NCI-H2029 (cell line): ENCODE measurements around the gene LPP.

Source experiments
- DNase-seq: peaks from one replicate; lab custom pipeline; 2025; lab: John Stamatoyannopoulos, UW

Gene LPP

DNA sequence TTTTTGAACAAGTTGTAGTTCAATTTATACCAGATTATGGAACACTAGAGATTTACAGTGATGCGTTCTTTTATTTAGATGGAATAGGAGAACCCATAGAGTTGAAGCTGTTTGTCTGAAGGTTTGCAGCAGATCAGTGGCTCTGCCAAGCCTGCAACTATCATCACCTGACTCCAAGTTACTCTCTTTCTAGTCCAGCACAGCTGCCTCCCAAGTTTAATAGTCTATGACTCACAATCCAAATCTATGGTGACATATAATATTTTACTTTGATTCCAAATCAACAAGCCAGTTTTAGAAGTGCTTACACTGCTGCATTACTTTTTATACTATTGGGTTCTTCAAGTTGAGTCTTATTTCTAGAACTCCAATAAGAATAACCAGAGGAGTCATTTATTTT lies 400.4 kb downstream of the LPP start:
- DNase-seq = no peak

DNA sequence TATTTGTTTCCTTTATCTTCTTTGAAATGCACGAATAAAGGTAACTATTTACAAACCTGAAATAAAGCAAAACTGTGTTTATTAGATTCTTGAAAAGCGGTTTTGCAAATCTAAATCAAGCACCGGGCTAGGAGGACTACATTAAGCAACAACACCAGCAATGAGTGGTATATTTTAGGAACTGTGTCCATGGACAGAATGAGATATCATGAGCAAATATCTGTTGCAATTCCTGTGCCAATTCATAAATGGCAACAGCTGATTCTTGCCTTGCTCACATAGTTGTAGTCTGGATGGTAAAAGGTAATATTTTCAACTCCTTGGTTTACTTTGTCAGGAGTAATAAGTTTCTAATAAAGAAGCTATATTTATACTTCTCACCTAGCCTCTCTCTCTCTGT lies 403.3 kb downstream of the LPP start:
- DNase-seq = no peak

DNA sequence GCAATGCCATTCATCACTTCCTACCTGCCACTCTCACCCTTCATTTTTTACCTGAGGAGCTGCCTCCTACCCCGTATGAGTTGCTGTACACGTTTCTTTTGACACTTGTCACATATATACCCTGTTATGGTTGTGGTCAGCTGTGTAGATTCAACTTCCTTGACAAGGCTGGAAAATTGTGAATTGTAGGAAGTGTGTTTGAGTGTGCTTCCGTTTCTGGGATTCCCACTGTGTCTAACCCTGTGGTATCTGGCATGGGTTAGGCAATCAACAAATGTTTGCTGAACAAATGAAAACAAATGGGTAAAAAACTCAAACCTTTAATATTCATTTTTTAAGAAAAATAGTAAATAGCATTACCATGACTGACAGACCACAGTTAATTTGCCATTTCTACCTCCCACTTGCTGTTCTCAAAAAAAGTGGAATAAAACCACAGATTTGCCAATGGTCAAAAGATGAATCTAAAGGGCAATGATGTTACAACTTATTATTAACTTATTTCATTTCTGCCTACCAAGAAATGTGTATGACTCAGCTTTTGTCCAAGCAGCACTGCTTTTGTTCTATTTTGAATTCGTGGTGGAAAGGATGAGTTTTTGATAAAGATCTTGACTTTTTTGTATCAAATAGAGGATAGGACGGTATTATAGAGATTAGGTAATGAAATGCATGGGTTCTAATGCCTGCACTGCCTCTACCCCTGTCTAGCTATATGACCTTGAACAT lies 404.6 kb downstream of the LPP start:
- no peak for DNase-seq

DNA sequence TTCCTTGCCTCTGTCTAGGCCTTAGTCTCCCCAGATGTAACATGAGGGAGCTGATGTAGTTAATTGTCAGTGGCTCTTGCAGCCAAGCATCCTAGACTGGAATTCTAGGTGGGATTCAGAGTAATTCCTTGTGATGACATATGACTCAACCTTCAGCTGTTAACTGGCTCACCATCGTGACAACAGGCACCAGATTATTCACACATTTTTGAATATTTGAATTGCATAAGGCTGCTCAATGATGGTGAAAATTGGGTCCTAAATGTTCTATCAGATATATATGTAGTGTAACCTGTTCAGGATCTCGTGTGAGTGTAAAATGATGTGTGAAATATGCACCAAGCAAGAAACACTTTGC lies 405.1 kb downstream of the LPP start:
- DNase-seq = no peak

DNA sequence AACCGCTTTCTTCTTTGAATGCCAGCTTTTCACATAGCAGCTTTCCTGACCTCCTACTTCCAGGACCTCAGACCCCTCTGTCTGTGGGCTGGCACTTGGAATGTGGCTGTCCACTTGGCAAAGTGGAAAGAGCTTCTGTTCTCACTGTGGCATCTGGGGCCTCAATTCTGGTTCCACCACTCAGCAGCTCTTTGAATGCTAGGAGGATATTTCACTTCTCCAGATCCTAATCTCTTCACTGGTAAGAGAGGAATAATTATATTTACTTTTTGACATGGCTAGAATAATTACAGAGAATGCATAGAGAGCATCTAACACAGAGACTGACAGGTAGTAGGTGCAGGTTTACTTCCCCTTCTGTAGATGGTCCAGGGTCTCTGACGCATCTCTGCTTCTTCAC lies 405.9 kb downstream of the LPP start:
- no peak for DNase-seq

DNA sequence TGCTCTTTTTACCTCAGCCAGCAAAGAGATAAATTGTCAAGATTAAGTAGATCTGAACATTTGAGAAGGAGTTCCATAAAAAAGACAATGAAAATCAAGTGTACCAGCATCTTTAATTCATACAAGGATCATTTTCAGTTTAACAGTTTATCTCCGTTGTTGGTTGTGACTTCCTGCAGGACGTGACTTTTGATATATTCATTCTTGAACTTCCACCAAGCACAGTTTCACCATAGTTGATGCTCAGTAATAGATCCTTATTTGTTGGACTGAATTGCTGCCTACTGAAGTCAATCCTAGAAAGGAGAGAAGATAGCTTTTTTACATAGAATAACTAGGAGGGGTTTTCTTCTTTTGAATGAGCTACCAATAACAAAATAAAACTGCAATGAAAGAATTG lies 408.2 kb downstream of the LPP start:
- no peak for DNase-seq

DNA sequence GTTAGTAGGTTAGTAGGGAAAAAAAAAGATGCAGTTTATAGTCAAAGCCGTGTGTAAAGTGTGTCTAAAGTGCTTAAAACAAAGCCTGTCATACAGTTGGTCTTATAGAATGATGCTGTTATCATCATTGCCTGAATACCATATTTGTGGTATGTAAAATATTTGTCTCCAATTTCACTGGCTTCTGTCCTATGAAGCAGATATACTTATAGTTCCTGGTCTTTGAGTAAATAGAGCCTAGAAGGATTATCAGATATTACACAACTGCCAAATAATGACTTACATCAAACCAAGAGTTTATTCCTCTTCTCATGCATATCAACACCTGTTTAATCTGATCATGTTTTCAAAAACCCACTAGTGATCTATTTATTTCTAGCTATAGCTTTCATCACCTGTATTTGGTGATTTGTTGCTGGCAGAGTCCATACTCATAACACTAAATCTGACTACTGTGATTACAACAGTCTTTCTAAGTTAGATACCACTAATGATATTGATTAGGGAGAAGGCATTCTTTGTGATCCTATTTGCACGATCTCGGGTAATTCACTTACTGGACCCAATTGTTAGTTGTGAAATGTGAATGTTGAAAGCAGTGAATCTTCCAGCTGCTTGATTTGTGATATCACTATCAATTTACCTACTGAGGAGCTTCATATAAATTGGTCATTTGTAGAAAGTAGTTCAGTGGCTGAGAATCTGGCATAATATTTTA lies 413.7 kb downstream of the LPP start:
- no peak for DNase-seq

DNA sequence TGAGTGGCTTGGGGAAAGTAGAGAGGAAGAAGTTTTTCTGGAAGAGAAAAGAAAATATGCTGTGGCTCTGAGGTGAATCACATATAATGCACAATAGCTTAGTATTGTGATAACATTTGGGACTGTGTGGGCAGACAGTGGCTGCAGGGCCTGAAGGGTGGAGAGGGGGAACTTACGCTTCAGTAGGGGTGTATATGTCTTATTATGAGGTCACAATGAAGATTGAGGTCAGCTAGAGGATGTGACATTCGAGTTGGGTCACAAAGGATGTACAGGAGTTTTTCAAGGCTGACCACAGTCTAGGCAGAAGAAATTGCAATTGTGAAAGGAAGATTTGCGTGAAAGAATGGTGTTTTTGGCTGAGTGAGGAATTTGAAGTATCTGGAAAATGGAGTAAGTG lies 414.8 kb downstream of the LPP start:
- DNase-seq = no peak

DNA sequence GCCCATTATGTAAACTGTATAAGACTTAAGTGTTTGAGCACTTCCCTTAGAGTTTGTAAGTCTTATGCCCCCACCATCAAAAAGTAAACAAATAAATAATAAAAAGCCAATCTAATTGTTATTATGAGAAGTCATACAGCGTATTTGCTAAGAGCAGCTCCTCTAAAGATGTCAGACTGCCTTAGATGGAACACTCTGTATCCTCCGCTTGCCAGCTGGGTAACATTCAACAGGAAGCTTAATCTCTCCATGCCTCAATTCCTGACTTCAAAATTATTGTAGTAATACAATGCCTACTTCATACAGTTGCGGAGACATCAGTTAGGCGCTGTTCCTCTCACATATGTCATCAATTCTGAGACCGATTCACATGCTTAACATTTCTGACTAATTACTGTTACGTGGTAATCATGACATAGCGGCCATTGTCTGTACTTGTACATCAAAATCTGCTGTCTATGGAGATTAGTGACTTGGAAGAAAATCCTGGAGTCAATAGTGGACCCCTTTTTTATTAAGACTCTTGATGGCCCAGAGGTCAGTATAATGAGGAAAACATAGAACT lies 417.7 kb downstream of the LPP start:
- peak; percentile 9 for DNase-seq

DNA sequence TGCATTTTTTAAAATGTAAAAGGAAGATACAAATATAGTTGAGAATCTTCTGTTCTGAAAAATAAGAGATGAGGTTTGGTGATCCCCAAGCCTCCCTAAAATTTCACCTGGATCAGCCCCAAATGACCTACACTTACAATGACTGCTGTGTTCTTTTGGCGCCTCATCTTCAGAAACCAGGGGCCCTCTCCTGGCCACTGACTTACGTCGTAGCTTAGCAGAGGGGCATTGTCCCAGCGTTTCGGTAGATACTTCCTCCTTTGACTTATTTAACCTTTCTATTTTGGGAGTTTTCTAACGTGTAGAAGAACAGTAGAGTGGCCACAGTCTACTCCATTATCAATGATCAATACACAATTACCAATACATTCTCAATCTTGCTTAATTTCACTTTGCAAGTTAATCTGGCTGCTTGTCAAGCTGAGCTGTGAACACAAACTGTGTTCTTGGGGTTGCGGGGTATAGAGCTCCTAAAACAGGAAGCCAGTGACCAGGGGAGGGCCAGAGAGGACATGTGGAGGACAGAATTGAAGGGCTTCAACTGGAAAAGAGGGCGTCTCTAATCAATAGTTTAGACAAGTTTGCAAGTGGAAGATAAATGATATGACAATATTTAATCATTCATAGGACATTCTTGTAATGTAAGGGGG lies 419.5 kb downstream of the LPP start:
- DNase-seq = no peak

DNA sequence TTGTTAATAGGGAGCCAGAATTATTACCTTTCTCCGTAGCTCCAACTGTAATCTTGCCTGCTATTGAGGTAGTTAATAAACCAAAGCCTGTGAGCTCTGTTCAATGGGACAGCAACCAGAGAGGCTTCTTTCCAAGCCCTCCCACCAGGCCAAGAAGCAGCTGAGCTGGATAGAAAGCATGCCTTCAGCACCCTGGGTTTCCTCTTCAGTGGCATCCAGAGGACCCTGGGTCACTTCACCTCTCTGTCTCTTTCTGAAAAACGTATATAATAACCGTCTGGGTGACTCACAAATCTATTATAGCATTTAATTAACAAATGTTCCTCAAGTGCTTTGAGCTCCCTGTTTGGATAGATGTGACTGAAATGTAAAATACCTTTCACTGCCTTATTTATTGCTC lies 420.0 kb downstream of the LPP start:
- no peak for DNase-seq

DNA sequence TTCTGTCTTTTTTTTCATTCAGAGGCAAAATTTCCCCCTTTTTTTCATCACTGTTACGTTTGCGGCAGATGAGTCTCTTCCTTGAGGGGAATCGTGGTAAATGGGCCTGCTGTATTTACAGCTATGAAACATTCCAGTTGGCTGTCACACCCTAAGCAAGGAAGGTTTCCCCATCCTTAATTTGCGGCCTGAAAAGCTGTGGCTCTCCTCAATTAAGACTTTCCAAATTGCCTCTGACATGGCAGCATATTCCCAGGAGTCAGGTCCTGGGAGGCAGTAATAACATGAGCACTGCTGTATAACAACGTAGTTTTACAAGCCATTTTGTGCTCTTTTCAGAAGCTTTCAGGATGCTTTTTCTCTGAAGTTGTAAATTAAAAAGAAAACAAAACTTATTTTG lies 420.9 kb downstream of the LPP start:
- DNase-seq = no peak

DNA sequence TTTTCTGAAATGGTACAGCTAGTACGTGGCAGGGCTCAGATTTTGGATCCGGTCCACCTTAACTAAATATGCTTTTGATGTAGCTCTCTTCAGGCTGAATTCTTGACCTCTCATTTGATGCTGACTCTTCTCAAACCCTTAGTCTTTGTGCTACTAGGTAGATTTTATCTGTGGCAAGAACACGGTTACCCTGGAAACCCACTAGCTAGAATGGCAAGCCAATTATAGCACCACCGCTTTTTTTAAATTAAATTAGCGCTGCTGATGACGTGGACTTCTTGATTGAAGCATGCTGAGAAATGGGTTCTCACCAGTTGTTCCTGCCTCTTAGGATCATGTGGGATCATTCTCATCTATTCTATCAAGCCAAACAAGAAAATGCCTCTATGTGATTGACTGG lies 421.5 kb downstream of the LPP start:
- DNase-seq = no peak

DNA sequence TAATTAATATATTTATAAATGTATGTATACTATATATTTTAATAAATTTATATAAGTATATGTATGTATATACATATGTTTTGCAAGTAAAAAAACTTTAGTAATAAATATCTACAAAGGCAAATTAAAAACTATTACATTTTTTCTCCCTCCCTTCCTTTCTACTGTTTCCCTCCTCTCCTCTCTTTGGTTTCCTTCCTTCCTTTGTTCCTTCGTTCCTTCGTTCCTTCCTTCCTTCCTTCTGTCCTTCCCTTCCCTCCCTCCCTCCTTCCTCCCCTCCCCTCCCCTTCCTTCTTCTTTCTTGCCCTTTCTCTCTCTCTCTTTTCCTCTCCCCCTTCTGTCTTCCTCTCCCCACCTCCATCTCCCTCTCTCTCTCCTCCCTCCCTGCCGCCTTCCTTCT lies 423.6 kb downstream of the LPP start:
- no peak for DNase-seq

DNA sequence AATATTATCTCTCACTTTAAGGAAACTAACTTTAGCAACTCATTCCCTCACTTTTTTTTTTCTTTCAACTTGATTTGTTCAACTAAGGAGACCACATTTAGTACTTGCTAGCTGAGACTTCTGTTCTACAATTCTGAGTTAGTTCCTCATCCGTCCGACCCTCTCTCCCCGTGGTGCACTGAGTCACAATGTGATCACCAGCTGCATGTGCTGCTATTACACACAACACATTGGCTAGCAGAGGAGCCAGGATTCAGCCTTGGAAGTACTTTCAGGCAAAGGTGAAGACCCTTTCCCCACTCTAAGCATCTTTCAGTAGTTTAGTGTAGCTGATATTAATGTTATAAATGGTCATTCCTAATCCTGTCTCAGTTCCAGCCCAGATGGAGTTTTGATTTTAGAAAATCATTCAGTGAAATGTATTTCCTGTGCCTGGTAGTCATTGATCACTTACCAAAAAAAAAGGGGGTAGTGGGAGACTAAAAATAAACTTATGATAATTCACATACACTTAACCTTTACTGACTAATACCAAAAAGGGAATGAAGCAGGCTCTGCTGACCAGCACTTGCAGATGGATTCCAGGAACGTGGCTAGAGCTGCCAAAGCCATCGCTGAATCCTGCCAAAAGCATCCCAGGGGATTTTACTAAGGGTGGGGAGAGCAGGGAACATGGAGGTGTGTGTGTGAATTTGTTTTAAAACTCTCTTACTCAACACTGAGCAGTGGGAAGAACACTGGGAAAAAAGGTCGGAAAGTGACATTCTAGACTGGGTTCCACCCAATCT lies 424.8 kb downstream of the LPP start:
- DNase-seq = no peak

DNA sequence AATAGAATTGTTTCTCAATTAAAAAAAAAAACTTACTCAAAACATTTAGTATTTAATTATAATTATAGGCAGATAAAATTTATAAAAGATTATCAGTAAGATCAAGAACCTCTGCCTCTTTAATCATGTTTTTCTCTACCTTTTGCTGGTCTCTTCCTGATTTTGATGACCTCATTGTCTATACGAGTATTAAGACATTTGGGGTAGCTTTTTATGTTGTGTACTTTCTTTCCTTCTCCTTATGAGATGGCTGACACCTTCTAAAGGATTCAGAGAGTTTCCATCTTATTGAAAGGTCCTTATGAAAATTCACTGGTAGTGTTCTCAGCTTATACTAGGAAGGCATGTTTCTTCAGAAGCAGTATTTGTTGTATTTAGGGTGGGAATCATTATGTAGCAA lies 426.3 kb downstream of the LPP start:
- no peak for DNase-seq

DNA sequence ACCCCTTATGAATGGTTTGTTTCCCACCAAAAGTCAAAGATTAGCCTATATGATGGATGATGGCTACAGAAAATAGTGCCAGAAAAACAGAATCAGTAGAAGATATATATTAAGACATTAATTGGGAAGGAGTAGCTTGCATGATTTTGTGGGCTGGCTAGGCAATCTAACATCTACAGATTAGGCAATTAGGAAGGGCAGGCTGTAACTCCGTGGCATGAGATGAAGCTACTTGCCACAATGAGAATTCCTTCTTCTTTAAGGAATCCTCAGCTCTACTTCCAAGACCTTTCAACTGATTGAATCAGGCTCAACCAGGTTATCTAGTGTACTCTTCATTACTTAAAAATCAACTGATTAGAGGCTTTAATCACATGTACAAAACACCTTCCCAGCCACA lies 426.7 kb downstream of the LPP start:
- no peak for DNase-seq

DNA sequence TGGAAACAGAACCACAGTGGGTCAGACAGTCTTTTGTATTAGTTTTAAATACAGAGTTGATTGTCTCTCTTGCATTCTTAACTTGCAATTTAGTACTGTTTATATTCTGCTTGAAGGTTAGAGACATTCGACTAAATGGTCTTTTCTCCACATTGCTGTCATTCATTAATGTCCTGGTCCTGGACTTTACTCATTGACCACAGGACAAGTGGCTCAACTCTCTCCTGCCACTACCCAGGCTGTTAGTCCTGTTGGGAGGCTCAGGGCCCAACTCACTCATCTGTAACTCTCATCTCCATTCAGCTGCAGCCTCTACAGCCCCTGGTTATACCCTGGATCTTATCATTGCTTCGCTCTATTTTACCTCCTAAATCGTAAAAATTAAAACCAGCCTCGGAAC lies 427.4 kb downstream of the LPP start:
- DNase-seq = no peak

DNA sequence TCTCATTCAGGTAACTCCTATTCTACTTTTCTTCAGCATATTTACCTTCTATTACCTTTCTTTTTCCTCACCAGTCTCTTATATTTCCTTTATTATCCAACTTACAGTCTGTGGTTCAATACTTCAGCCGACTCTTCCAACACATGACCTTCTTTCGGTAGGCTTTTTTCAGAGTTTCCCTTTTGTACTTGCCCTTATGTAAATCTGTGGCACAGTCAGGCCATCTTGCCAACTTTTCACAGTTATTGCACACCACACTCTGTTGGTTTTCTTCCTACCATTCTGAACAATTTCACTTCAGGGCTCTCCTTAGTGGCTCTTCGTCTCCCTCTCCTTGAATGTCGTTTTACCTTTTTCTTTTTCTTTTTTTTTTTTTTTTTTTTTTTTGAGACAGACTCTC lies 427.8 kb downstream of the LPP start:
- DNase-seq = no peak

DNA sequence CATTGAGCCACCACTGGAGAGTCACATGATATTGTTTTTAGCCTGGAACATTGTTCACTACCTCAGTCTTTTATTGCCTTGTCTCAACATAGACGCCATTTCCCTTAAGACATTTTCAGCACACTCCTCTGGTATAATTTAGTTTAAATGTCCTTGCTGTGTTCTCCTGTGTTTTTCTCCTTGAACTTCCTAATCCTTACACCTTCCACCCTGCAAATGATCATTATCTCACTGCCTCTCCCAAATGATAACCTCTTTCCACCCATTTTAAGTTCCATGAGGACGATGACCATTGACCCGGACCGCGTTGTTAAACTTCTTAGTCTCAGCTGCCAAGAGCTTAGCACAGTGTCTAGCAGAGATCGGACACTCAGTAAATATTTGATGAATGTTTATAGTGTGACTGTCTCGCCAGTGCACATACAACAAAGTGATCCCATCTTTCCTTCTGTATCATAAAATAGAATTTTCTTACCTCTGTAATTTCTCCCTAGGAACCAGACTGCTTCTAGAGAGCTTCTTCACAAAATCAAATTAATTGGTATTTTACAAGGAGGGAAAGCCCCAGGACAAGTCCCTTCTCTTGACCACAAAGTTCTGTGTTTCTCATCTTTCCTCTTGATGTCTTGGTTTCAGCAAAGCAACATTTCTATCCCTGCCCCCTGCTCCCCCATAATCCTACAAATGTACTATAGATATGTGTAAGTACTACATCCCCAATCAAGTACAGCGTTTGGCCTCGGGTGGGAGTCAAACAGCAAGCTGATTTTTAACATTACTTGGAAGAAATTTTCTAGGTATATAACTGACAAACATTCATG lies 429.6 kb downstream of the LPP start:
- DNase-seq = no peak

DNA sequence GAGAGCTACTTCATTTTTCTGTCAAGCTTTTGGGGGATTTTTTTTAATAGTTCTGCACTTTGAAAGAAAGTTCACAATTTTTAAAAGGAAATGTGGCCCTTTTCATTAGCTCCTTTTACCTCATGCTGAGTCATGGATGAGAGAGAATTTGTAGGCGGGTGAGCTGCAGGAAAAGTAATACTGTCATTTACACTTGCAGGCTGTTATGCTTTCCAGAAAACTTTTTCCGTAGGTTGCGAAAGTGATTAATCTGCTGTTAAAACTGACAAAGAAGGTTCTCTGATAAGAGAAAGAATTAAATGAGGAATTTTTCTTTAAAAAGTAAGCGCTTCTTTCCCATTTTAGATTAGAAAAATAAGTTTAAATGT lies 430.2 kb downstream of the LPP start:
- DNase-seq = no peak
